BLaER1 treated with 17β-estradiol and CSF1 and Interleukin-3, amounts not matched to agents 10 nM and 100 nM (cell line): ENCODE results near the gene AKR1C2.
"Not testable (repeated sequence)": the region's sequence is repeated elsewhere in the genome, so short reads cannot be mapped to it uniquely, and the experiment has no call there.

Experiments used
- H3K27ac ChIP-seq, 11 experiments: shearing (Covaris generic); formaldehyde crosslinking; 2 replicates each; pipeline ENCODE4 v1.8.1; 2022
- H3K27me3 ChIP-seq, 11 experiments: shearing (Covaris generic); formaldehyde crosslinking; 2 replicates each; pipeline ENCODE4 v1.8.1; 2022
- H3K36me3 ChIP-seq, 11 experiments: shearing (Covaris generic); formaldehyde crosslinking; 2 replicates each; pipeline ENCODE4 v1.8.1; 2022
- H3K4me1 ChIP-seq, 10 experiments: shearing (Covaris generic); formaldehyde crosslinking; 2 replicates each; pipeline ENCODE4 v1.8.1; 2022
- H3K4me2 ChIP-seq, 11 experiments: shearing (Covaris generic); formaldehyde crosslinking; 2 replicates each; pipeline ENCODE4 v1.8.1; 2022
- H3K4me3 ChIP-seq, 10 experiments: shearing (Covaris generic); formaldehyde crosslinking; 2 replicates each; pipeline ENCODE4 v1.8.1; 2022
- H3K9ac ChIP-seq, 11 experiments: shearing (Covaris generic); formaldehyde crosslinking; 2 replicates each; pipeline ENCODE4 v1.8.1; 2022
- H3K9me3 ChIP-seq, 11 experiments: shearing (Covaris generic); formaldehyde crosslinking; replicated peaks in 1 of 11; 2 replicates each; pipeline ENCODE4 v1.8.1; 2022
- H4K20me1 ChIP-seq, 11 experiments: shearing (Covaris generic); formaldehyde crosslinking; 2 replicates each; pipeline ENCODE4 v1.8.1; 2022
- Cebpa-rat ChIP-seq, 11 experiments: shearing (Covaris generic); IDR thresholded peaks; 2 replicates each; pipeline ENCODE4 v1.8.1; 2022

Gene AKR1C2

GRCh38 chr10:4953405-4953804 is 50.3 kb downstream of the AKR1C2 start:
- Histone ChIP-seq H3K36me3 (no peaks in the 10 kb centered on the region), H3K27ac (no peak overlapping the region), H3K4me2 (no peak overlapping the region; a peak in 1 of 22 replicates), H3K4me3 (no peak overlapping the region), H3K4me1 (peaks cover 0 to 5% (median 0%) of the 10 kb centered on the region in 10 experiments; a peak in 3 of 20 replicates), H3K9me3 (no peaks in the 10 kb centered on the region), H3K27me3 (no peaks in the 10 kb centered on the region), H4K20me1 (no peaks in the 10 kb centered on the region), H3K9ac (no peak overlapping the region)
- TF ChIP-seq Cebpa-rat (IDR thresholded peaks at IDR 0.05): no peak

GRCh38 chr10:4951512-4952162 is 52.0 kb downstream of the AKR1C2 start:
- H3K4me3 ChIP-seq, H3K27ac ChIP-seq, H3K9me3 ChIP-seq, H3K4me2 ChIP-seq, H3K36me3 ChIP-seq, H4K20me1 ChIP-seq, H3K9ac ChIP-seq, H3K27me3 ChIP-seq: not testable (repeated sequence)
- peaks cover 0 to 10% (median 0%) of the 10 kb centered on the region in 10 experiments; a peak in 2 of 20 replicates for H3K4me1 ChIP-seq

DNA sequence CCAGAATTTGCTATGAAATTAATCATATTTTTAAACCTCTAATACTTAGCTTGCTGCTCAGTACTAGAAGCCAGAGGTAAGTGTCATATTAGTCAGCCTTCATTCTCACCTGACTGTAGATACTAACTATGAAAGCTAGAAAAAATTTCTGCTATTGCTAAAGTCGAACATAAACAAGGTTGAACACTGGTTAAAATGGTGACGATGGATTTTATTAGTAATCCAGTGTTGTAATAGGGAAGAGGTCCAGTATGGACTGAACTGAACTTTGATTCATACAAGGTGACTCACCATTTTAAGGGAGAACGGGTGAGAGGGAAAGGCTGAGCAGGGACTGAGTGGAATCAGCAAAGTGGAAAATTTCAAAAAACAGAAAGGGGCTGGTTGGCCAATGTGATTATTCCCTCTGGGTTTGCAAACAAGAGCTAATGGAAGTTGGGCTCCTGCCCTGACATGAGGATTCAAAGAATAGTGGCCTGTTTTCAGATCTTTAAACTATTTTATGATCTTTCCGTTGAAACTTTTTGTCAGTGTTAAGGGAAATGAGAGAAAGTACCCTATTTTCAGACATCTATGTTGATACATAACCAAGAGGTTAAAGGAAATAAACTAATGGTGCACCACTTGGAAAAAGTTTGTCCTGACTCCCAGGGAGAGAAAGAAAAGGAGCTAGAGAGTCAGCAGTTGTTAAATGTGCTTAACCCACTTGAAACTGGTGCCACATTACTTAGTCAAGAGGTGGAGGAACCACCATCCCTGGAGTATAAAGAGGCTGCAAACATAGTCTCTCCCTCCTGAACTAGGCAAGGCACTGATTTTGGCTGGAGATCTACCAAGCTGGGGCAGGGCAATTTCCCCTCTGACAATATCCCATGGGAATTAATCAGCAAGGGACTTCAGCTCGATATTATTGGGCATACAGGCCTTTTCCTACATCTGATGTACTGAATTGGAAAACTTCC is 55.7 kb downstream of the AKR1C2 start:
- Histone ChIP-seq H4K20me1 (no peaks in the 10 kb centered on the region), H3K27me3 (no peaks in the 10 kb centered on the region), H3K4me1 (0 out of 20 replicates have a peak, but pooled peaks cover 0 to 5% (median 0%) of the 10 kb centered on the region in 10 experiments), H3K27ac (no peak overlapping the region), H3K9ac (no peak overlapping the region), H3K4me3 (no peak overlapping the region), H3K36me3 (no peaks in the 10 kb centered on the region), H3K4me2 (no peak overlapping the region), H3K9me3 (peaks cover 0 to 12% (median 0%) of the 10 kb centered on the region in 11 experiments; a peak in 2 of 22 replicates)
- no peak for TF ChIP-seq Cebpa-rat (IDR thresholded peaks at IDR 0.05)

DNA sequence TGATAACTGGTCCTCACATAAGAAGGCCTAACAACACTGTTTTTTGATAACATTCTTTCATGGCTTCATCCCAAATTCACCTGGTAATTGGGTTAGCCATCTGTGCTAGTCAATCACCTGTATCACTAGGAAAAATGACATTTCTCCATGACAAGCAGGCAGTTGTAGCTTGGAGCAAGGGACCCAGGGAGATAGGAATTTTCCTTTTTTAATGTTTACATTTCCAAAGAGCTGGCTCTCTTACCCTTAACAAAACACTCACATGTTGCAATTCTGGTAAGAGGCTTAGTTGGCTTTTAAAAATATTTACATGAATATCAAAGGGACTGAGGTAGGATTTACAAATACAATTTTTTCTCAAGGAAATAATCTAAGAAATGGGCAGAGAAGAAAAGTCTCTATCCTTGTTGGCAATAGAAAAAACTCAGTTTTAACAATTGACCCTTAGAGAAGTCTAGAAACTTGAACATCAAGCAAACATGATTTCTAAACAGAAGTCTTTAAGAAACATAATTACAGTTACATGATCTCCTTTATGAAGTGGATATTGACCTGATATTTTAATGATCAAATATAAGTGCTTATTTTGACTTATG is 56.5 kb downstream of the AKR1C2 start:
- 0 out of 20 replicates have a peak, but pooled peaks cover 0 to 5% (median 0%) of the 10 kb centered on the region in 10 experiments for H3K4me1 ChIP-seq
- no peaks in the 10 kb centered on the region for H4K20me1 ChIP-seq
- H3K36me3 ChIP-seq: no peaks in the 10 kb centered on the region
- no peak overlapping the region for H3K4me2 ChIP-seq
- no peak for TF ChIP-seq Cebpa-rat (IDR thresholded peaks at IDR 0.05)
- H3K9me3 ChIP-seq: peaks cover 0 to 12% (median 0%) of the 10 kb centered on the region in 11 experiments; a peak in 2 of 22 replicates
- H3K27me3 ChIP-seq: no peaks in the 10 kb centered on the region
- H3K9ac ChIP-seq: no peak overlapping the region
- no peak overlapping the region for H3K27ac ChIP-seq
- no peak overlapping the region for H3K4me3 ChIP-seq

- Histone ChIP-seq H3K4me1 (0 out of 20 replicates have a peak, but pooled peaks cover 0 to 5% (median 0%) of the 10 kb centered on the region in 10 experiments), H3K9me3 (peaks cover 0 to 12% (median 0%) of the 10 kb centered on the region in 11 experiments; a peak in 2 of 22 replicates), H3K4me2 (no peak overlapping the region), H3K27me3 (no peaks in the 10 kb centered on the region), H4K20me1 (no peaks in the 10 kb centered on the region), H3K36me3 (no peaks in the 10 kb centered on the region), H3K4me3 (no peak overlapping the region), H3K27ac (no peak overlapping the region), H3K9ac (no peak overlapping the region)
- no peak for TF ChIP-seq Cebpa-rat (IDR thresholded peaks at IDR 0.05)
These were observed 57.6 kb downstream of the AKR1C2 start for GRCh38 chr10:4945766-4946717.

DNA sequence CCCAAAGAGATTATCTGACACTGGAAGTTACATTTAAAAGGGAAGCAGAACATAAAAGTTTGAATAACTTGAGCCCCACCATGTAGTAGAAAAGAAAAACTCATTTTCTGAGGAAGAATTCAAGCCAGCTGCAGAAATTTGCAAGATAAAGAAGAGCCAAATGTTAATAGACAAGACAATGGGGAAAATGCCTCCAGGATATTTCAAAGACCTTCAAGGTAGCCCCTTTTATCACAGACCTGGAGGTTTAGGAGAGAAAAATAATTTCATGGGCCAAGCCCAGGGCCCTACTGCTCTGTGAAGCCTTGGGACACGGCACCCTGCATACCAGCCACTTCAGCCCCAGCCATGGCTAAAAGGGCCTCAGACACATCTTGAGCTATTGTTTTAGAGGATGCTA is 58.8 kb downstream of the AKR1C2 start:
- Histone ChIP-seq H3K4me3 (no peak overlapping the region), H3K36me3 (no peaks in the 10 kb centered on the region), H4K20me1 (no peaks in the 10 kb centered on the region), H3K27me3 (no peaks in the 10 kb centered on the region), H3K4me1 (peaks cover 0 to 7% (median 0%) of the 10 kb centered on the region in 10 experiments; a peak in 2 of 20 replicates), H3K9ac (no peak overlapping the region), H3K27ac (no peak overlapping the region), H3K9me3 (peaks cover 0 to 12% (median 0%) of the 10 kb centered on the region in 11 experiments; a peak in 2 of 22 replicates), H3K4me2 (no peak overlapping the region)
- no peak for TF ChIP-seq Cebpa-rat (IDR thresholded peaks at IDR 0.05)

DNA sequence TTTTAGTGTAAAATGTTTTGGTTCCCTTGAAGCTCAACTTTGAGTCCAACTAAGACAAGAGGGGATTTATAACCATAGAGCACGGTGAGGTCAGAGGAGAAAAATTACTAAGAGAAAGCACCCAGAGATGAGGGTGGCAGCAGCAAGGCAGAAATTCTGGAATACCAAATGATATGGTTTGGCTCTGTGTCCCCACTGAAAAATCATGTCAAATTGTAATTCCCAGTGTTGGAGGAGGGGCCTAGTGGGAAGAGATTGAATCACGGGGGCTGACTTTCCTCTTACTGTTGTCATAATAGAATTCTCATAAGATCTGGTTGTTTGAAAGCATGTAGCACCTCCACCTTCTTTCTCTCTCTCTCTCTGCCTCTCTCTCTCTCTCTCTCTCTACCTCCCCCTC is 59.8 kb downstream of the AKR1C2 start:
- H3K4me1 ChIP-seq: peaks cover 0 to 16% (median 5%) of the 10 kb centered on the region in 10 experiments; a peak in 7 of 20 replicates

GRCh38 chr10:4943416-4943815 is 60.2 kb downstream of the AKR1C2 start:
- not testable (repeated sequence) for H4K20me1 ChIP-seq, H3K9ac ChIP-seq, H3K4me2 ChIP-seq, H3K27ac ChIP-seq, H3K4me3 ChIP-seq, H3K27me3 ChIP-seq, H3K36me3 ChIP-seq
- Histone ChIP-seq H3K4me1 (peaks cover 0 to 16% (median 8%) of the 10 kb centered on the region in 10 experiments; a peak in 7 of 20 replicates), H3K9me3 (peaks cover 0 to 12% (median 0%) of the 10 kb centered on the region in 11 experiments; a peak in 2 of 22 replicates)

More for the DNA sequence above, 59.8 kb downstream of the AKR1C2 start:
- no peaks in the 10 kb centered on the region for H4K20me1 ChIP-seq
- no peak overlapping the region for H3K4me2 ChIP-seq
- H3K9me3 ChIP-seq: peaks cover 0 to 12% (median 0%) of the 10 kb centered on the region in 11 experiments; a peak in 2 of 22 replicates
- H3K27ac ChIP-seq: no peak overlapping the region
- H3K9ac ChIP-seq: no peak overlapping the region
- H3K4me3 ChIP-seq: no peak overlapping the region
- TF ChIP-seq Cebpa-rat (IDR thresholded peaks at IDR 0.05): no peak
- no peaks in the 10 kb centered on the region for H3K36me3 ChIP-seq
- no peaks in the 10 kb centered on the region for H3K27me3 ChIP-seq

- H3K36me3 ChIP-seq, H3K27ac ChIP-seq, H3K4me2 ChIP-seq, H3K4me3 ChIP-seq, H4K20me1 ChIP-seq, H3K27me3 ChIP-seq, H3K9ac ChIP-seq: not testable (repeated sequence)
- H3K9me3 ChIP-seq: peaks cover 0 to 12% (median 0%) of the 10 kb centered on the region in 11 experiments; a peak in 2 of 22 replicates
- H3K4me1 ChIP-seq: peaks cover 0 to 14% (median 8%) of the 10 kb centered on the region in 10 experiments; a peak in 7 of 20 replicates
These were observed 60.7 kb downstream of the AKR1C2 start for GRCh38 chr10:4942931-4943330.
